Fibroblast of the conjunctiva (primary cell): ENCODE data around the gene DDHD1.
A peak's percentile ranks its signal among the peaks of the same experiment; 100 is the strongest.
"Not testable (repeated sequence)": the region's sequence is repeated elsewhere in the genome, so short reads cannot be mapped to it uniquely, and the experiment has no call there.

Experiments
- DNase-seq: peaks from one replicate; pipeline ENCODE4 v3.0.0-alpha.2; 2010; ENCODE audit warnings: low read depth

Gene DDHD1

DNA sequence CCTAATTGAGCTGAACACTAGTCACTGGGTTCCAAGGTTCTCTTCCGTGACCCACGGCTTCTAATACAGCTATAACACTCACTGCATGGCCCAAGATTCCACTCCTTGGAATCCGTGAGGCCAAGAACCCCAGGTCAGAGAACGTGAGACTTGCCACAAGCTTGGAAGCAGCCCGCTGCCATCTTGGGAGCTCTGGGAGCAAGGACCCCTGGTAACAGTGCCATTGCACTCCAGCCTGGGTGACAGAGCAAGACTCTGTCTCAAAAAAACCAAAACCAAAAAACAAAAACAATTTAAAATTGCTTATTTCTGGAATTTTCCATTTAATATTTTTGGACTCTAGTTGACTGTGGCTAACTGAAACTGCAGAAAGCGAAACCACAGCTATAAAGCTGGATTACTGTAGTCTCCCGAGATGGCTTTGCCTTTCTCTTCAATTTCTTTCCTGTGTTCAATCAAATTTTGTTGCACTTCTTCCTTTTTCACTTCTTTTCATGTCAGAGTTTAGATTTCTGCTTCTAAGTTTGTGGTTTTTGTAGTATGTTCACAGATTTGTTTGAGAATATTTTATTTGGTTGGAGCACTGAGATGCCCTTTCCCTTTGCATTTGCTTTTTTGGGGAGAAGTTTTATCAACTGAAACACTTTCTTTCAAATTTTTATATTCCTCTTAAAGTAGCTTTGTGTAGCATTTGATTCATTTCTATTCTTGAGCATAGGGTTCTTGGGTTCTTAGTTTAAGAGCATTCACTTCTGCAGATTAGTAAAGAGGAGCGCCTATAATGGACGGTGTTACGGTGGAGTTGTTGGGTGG is 44.6 kb downstream of the DDHD1 start:
- no peak for DNase-seq

DNA sequence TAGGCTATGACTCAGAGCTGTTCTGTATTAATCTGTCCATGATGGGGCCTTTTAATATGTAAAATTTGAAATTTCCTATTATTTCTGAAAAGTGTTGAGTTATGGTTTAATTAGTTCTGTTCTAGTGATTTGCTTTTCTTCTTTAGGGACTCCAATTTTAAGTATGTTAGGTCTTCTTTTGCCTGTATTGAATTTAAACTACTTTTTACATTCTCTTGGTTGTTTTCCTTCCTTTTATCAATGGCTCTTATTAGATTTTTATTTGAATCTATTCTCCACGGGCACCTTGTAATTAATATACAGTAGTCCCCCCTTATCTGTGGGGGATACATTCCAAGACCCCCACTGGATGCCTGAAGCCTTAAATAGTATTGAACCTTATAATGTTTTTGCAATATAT is 46.4 kb downstream of the DDHD1 start:
- no peak for DNase-seq

DNA sequence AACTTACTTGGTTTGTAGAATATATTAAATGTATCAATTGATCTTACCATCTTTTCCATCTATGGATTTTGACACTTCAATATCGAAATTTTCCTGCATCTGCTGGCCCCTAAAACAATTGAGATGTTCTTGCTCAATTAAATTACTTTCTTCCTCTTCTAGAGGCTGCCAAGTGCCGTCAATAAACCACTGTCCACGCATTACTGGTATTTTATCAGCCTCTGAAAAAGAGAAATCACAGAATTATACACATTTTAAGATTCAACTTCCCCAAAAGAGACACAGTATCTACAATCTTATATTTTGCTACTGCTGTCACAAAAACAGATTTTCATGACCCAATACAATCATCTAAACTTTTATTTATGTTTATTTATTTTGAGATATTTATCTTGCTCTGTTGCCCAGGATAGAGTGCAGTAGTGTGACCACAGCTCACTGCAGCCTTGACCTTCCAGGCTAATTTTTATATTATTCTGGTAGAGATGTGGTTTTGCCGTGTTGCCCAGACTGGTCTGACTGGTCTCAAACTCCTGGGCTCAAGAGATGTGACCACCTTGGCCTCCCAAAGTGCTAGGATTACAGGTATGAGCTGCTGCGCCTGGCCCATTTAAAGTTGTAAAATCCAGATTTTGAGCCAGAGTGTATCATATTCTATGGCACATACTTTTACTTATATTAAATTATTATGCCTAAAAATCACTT is 49.3 kb downstream of the DDHD1 start:
- no peak for DNase-seq

DNA sequence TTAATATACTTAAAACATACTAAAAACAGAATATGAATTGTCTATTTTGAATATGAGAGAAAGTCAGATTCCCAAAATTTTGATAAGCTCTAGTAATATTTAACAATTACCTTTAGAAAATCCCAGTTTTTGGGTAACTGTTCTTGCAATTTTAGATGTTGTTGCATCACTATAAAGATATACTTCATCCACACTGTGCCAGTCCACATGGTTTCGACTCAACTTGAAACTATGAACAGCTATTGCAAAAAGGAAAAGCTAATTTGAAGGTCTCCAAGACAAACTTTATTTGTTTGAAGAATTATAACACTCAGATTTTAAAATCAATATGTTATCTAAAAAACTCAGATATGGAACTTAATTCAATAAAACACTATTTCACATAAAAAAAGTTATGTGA is 59.9 kb downstream of the DDHD1 start:
- DNase-seq: peak; percentile 51

DNA sequence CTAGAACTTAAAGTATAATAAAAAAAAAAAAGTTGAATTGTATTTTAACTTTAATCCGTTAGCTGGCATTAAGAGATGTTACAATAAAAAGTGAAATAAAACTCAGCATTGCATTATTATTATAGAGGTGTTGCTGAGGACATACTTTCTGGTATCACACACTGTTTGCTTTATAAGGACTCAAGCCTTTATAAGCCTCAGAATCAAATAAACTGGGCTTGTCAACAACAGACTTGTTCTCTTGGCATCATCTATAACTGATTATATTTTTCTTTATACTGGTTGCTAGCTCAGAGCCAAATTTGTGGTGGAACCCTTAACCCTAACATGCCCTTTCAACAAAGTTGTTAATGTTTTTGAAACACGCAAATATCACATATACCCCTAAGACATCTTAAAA is 62.3 kb downstream of the DDHD1 start:
- DNase-seq: no peak

DNA sequence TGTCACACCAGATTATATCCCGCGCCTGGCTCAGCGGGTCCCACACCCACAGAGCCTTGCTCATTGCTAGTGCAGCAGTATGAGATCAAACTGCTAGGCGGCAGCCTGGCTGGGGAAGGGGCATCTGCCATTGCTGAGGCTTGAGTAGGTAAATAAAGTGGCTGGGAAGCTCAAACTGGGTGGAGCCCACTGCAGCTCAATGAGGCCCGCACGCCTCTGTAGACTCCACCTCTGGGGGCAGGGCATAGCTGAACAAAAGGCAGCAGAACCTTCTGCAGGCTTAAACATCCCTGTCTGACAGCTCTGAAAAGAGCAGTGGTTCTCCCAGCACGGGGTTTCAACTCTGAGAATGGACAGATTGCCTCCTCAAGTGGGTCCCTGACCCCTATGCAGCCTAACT is 68.2 kb downstream of the DDHD1 start:
- not testable (repeated sequence) for DNase-seq

DNA sequence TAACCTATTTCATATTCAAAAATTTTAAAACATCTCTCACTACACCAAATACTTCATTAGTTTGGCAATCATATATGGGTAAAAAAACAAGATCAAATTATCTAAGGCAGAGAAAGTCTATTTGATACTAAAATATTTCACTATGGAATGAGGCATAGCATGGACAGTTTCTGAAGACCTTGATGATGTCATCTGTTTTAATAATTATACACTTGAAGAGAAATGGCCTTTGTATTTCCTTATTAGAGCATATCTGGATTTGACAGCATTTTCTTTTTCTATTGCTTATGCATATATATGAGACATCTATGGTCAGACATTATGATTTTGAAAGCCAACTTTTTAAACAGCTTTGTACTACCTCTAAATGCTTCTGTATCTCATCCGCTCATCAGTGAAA is 88.6 kb downstream of the DDHD1 start:
- DNase-seq: no peak

DNA sequence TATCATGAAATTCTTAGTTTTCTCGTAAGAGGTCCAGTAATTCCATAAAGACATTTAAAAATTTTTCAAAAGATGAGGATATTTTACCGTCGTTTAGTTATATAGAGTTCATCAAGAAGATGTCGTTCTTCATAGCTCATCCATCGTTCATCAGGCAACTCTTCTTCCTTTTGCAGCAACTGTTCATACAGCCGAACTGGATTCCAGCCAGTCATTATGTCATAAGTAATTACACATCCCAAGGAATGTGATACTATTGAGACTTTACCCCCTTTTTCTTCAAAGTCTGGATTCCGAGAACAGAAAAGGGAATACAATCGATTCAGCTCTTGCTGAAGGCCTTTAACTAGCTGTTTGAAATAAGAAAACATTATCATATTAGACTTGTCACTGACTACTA is 90.3 kb downstream of the DDHD1 start:
- peak; percentile 8 for DNase-seq

DNA sequence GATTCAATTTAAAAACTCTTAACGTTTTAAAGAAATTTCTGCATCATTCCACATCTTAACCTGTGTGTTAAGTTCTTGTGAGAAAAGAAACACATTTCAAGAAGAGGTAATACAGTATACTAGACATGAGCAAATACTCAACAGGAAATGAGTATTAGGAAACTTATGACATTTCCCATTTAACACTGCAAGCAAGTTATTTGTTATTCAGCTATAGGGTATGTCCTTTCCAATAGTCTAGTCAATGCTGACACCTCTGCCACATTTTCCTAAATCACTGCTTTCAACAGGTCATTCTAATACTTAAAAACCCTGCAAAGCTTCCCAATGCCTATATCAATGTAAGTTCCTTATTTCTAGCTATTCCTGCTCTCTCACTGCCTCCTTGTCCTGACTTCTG is 93.1 kb downstream of the DDHD1 start:
- no peak for DNase-seq

DNA sequence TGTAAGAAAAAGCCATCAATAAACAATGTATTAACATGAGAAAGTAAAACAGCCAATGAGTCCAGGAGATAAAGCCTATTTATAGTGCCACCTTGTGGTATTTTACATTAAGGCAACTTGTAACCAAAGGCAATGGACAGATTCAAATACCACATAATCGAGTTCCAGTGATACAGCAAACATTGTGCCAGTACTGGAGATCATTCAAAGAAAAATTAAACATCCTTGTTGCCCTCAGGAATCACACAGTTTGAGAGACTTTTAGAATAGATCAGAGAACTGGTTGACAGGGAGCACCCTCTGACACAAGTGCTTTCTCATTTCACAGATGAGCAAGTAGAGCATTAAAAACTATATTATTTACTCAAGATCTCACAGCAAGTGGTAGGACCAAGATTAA is 98.1 kb downstream of the DDHD1 start:
- no peak for DNase-seq

DNA sequence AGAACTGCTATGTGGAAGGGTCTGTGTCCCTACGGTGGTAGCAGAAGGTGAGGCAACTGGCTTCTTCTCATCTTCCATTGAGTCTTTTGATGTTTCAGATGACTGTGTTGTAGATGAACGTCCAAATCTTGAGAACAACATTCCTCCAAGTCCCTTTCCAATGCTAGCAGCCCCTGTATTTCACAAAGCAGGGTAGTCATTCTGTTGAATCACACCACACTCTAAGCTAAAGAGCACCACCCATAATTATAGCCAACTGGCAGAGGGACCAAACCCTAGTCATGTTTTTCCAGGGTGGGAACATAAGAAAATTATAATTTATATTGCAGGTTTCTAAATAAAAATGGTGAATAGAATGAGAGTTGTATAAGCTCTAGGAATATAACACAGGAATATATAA is 98.7 kb downstream of the DDHD1 start:
- no peak for DNase-seq

DNA sequence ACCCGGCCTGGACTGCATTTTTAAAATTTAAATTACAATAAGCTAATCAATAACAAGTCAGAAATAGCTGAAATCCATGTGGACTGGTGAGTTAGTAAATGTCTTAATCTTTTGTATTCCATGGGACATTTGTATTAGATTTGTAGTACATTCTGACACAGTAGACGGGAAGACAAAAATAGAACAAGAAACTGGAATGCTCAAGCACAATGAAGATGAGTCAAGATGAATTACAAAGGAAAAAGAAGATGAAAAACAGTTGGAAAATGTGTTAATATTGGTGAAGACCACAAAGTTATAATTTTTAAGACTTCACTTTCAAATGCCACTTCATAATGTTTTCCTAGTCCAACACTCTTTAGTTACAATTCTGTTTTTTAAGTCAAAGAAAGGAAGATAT is 104.5 kb downstream of the DDHD1 start:
- DNase-seq: no peak

DNA sequence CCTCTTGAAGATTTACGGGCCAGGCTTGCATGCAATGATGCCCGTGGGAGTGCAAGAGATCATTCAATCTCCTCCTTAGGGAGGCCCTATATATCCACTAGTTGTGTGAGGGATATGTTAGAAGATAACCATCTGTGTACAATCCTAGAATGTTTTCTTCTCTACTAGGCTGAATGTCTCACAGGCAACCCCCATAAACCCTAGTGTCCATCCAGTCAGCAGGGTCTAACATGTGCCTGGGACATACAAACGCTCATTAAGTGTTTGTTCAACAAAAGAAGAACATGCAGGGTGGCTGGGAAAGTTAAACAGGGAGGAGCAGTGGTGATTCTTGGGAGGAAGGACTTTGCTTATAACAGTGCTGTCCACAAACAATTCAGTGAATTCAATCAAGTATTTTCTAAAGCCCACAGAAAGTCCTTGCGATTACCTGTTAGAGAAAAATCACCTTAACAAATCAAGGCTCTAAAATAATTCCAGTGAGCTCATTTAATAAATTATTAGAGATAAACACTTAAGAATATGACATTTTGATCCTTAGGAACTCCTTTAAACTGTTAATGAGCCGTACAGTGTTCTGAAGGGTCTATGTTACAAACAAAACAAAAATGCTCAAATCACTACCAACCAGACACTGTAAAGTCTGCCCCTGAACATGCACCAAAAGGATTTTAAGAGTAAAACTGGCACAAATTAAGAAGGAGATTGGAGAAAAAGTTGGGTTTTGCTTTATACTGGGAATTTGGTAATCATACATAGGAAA is 105.6 kb downstream of the DDHD1 start:
- no peak for DNase-seq

DNA sequence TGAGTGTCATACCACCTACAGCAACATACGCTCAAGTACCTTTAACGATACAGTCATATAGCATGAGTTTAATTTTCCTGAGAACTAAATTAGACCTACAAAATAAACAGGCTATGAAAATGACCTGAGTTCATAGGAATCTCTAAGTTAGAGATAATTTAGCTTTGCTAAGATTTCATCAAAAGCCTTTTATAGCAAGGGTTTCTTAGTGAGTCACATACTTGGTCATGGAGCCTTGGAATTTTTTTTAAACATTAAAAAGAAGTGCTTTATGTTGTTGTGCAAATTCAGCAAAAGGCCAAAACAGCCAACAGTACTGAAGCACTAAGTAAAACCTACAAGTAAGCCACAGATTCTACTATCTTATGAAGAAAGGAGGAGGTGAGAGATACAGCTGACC is 108.6 kb downstream of the DDHD1 start:
- DNase-seq: no peak

DNA sequence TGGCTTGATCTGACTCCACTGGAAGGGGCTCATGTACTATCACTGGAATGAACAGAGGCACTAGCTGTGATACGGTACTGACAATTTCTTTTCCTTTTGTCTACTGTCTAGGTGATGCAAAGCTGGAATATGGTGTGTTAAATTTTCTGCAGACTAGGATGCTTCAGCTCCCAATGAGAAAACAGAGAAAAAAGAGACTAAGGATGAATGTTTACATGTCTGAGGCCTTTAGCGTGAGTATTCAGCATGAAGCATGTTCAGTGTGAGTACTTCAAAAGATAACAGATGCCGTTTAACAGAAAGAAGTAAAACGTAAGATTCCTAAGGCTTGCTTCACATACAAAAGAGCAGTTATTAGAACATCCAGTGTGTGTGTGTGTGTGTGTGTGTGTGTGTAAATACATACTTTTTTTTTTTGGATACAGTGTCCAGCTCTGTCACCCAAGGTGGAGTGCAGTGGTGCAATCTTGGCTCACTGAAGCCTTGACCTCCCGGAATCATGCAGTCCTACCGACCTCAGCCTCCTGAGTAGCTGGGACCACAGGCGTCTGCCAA is 110.0 kb downstream of the DDHD1 start:
- DNase-seq: no peak

DNA sequence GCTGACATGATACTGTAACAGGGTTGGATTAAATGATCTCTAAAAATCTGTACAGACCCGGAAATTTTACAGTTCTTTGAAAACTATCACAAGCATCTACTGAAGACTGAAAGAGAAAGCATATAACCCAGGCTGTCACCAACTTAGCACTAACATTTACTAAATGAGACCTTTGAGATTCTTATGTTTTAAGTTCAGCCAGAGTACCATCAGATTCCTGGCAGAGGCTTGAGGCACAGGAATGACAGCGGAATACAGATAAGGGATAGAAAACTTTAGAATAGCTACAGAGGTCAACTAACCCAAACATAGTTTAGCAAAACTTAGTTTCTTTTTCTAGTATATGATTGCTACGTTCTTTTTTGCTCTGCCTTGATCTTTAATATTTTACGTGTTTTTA is 110.6 kb downstream of the DDHD1 start:
- DNase-seq: no peak

DNA sequence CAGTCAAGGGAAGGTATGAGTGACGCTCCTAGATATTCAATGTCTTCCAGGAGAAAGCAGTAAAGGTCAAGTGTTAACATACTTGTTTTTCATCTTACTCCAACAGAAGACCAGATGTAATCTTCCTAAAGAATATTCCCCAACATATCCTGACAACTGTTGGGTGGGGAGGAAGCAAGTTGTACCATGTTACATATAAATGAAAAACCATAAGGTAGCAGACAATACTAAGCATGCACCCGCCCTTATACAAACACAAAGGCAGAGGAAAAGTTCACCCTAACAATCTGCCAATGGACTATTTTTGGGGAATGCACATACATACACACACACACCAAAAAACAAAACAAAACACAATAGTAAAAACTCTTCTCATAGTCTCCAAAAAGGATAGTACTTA is 112.1 kb downstream of the DDHD1 start:
- DNase-seq: no peak

DNA sequence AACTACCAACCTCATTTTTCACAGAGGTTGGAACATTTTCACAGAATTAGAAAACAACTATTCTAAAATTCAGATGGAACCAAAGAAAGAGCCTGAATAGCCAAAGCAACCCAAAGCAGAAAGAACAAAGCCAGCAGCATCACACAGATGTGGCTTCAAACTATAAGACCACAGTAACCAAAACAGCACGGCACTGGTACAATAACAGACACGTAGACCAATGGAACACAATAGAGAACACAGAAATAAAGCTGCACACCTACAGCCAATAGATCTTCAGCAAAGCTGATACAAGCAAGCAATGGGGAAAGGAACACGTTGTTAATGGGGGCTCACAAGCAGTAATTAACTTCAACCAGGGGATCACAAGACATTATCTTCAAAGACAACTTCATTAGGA is 114.5 kb downstream of the DDHD1 start:
- DNase-seq: no peak

DNA sequence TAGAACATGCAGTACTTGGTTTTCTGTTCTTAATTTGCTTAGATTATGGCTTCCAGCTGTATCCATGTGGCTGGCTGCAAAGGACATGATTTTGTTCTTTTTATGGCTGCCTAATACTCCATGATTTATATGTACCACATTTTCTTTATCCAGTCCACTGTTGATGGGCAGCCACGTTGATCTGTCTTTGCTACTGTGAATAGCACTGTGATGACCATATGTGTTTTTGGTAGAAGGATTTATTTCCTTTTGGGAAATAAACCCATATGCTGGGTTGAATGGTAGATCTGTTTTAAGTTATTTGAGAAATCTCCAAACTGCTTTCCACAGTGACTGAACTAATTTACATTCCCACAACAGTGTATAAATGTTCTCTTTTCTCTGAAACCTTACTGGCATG is 116.1 kb downstream of the DDHD1 start:
- no peak for DNase-seq

DNA sequence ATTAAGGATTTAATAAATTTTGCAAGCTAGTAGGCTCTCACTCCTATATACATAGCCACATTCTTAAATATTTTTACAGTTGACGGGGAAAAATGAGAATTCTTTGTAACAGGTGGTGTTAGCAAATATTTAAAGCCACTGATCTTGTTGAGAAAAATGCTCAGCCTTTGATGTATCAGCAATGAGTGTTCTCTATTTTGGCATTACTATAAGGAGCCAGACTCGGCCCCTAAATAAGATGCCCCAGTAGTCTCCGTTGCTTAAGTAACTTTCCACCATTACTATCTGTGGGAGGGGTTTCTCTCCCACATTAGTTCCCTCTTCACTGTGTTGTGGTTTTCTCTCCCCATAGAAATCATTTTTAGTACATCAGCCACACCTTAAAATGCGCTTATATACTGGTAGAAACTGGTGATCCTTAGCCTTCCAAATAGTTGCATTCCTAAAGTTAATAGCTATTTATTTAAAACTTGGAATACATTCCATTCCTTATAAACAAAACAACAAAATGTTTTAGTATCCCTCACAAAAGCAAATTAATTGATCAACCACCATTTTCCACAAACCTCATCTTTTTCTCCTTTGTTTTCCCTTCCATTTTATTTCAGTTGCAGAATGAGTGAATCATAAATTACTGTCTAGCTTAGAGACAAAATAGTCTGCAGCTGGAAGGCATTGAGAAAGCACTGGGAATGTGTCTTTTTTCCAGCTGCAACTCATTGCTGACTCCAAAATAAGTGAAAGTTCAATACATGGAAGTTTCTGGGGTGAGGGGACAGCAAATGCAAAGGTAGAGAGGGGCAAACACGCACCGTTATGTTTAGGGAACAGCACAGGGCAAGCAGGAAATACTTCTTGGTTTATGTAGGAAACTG is 117.5 kb downstream of the DDHD1 start:
- DNase-seq: no peak

DNA sequence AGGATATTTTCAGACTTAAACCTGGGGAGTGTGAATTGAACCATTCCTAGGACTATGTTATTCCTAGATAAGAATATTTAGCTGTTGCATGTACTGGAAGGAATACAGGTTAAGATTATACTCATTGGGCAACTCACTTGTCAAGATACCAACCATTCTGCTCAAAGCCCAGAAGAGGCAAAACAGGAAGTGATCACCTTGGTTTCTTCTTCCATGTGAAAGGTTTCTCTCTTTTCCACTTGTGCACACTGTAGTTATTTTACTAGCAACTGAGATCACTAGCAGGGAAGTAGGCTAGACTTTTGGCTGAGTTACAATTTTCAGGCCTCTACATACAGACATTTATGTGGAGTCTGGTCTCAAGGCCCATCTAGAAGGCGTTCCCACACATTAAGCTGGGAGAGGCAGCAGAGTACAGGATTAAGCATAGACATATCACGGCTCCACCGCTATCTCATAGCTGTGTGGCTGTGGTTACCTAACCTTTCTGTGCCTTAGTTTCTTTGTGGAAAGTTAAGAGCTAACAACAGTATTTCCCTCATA is 118.4 kb downstream of the DDHD1 start:
- no peak for DNase-seq
